Bone marrow (tissue), 2 donors: Measurements from ENCODE around the gene PTPMT1.
"Not testable (repeated sequence)": the region's sequence is repeated elsewhere in the genome, so short reads cannot be mapped to it uniquely, and the experiment has no call there.

Experiments
- DNase-seq, 2 donors: peaks; one replicate each; lab custom pipeline; 2025; lab: John Stamatoyannopoulos, UW

The PTPMT1 gene

GRCh38 chr11:47565340-47566148, at the start of gene PTPMT1:
PTPMT1 (plus strand) TSS chr11:47565599; CDS start chr11:47565623, 24 bp downstream.
- DNase-seq, result peak; percentile 21 to 30

GRCh38 chr11:47516155-47516554, 49.2 kb upstream of the PTPMT1 start:
- DNase-seq, result no peak

- DNase-seq, result no peak
Observed at GRCh38 chr11:47516984-47517853, 48.2 kb upstream of the PTPMT1 start.

- DNase-seq, result no peak
Observed at GRCh38 chr11:47518212-47518964, 47.0 kb upstream of the PTPMT1 start.

GRCh38 chr11:47523490-47524225, 41.7 kb upstream of the PTPMT1 start:
- peak in 1 of 2 donors; percentile 65 for DNase-seq

GRCh38 chr11:47524291-47524874, 41.0 kb upstream of the PTPMT1 start:
- no peak for DNase-seq

- DNase-seq, result not testable (repeated sequence)
Observed at GRCh38 chr11:47526032-47526431, 39.4 kb upstream of the PTPMT1 start.

- DNase-seq, result no peak
Observed at GRCh38 chr11:47527186-47527585, 38.2 kb upstream of the PTPMT1 start.

GRCh38 chr11:47529951-47530350, 35.4 kb upstream of the PTPMT1 start:
- DNase-seq, result no peak

GRCh38 chr11:47530721-47531120, 34.7 kb upstream of the PTPMT1 start:
- DNase-seq, result not testable (repeated sequence)

GRCh38 chr11:47531666-47532065, 33.7 kb upstream of the PTPMT1 start:
- DNase-seq, result no peak

- no peak for DNase-seq
Observed at GRCh38 chr11:47532597-47533213, 32.7 kb upstream of the PTPMT1 start.

GRCh38 chr11:47533690-47534151, 31.7 kb upstream of the PTPMT1 start:
- no peak for DNase-seq

GRCh38 chr11:47534704-47535251, 30.6 kb upstream of the PTPMT1 start:
- DNase-seq, result no peak

GRCh38 chr11:47536915-47537314, 28.5 kb upstream of the PTPMT1 start:
- no peak for DNase-seq

- DNase-seq, result no peak
Observed at GRCh38 chr11:47538741-47539565, 26.4 kb upstream of the PTPMT1 start.

- DNase-seq, result no peak
Observed at GRCh38 chr11:47539681-47540039, 25.7 kb upstream of the PTPMT1 start.

GRCh38 chr11:47541070-47541469, 24.3 kb upstream of the PTPMT1 start:
- no peak for DNase-seq

- DNase-seq, result no peak
Observed at GRCh38 chr11:47545298-47545697, 20.1 kb upstream of the PTPMT1 start.
